GM19372 (cell line): ENCODE data around the gene THEM5.

ENCODE experiments used
- ATAC-seq: cut with Tn5 transposase; IDR thresholded peaks from one replicate; pipeline ENCODE4 v1.9.1; 2021; ENCODE audit warnings: mild to moderate bottlenecking, low read depth, moderate library complexity; ENCODE audit not compliant: unreplicated experiment

Gene THEM5

DNA sequence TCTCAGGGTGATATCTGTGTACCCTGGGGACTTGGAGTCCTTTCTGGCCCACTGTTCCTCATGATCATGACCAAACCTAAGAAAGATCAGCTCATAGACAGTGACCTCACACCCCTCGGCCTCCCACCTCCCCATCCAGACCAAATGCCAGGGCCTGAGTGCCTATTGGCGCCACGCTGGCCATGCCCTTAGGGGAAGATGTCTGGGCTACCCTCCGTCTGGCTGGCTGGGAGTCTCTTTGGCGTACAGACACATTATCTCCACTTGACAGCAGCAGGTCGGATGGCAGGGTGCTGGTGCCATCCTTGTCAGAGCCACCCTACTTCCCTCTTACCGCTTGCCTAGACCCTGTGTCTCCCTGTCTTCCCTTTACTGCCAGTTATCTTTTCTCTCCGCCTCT, 30.3 kb downstream of the THEM5 start:
- ATAC-seq = no peak

DNA sequence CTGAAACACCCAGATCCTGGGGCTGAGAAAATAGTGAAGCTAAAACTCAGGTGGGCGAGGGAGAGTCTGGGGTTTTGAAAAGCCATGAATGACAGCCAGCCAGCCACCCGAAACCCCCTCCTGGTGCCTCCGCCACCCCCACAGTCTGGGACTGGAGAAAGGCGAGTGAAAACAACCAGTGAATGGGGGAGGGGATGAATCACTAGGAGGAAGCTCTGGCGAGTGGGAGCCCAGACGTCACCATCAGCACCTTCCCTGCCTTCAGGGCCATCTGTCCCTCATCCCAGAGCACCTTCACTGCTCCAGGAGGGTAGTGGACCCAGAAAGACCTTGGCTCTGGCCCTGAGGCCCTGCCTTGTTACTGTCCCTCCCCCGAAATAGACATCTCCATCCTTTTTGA, 31.1 kb downstream of the THEM5 start:
- no peak for ATAC-seq

DNA sequence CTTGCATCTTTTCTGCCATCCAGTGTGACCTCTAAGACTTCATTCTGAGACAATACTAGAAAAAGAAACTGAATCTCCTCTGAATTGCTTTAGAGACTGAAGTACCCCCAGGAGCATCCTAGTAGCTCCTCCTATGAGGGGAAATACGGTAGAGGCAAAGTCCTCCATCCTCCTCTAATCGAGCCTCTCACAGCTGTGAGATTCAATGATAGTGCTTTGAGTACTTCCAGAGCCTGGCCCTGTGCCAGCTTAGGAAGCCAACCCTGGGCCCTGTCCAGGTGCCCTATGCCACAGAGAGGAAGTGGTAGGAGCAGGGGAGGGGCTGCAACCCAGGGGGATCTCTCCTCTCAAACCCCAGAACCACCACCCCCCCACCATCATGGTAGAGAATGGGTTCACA, 32.6 kb downstream of the THEM5 start:
- ATAC-seq = no peak

DNA sequence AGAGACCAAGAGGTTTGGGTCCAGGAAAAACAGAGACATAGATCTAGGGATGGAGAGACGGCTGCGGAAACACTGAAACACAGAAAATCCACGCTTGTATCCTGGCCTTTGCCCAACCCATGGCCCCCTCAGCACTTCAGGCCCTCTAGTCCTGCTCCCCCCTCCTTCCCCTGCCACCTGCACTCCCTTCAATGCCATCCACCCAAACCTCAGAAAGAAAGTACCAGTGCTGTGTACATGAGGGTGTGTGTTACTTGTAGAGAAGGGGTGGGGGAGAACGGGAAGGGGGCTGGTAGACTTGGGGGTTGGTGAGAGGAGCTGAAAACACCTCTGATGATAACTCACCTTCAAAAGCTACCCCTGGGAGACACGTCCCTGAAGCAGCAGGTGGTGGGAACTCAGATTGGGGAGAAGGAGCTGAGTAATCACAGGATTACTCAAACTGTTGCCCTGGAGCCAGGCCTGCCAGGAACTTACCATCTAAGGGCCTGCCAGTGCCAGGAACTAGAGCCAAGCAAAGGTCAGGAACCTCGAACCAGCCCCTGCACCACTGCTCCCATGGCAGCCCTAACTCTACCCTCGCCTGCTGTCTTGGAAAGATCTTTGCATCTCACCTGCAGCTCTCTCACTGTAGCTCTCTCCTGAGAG, 33.4 kb downstream of the THEM5 start:
- ATAC-seq = no peak

DNA sequence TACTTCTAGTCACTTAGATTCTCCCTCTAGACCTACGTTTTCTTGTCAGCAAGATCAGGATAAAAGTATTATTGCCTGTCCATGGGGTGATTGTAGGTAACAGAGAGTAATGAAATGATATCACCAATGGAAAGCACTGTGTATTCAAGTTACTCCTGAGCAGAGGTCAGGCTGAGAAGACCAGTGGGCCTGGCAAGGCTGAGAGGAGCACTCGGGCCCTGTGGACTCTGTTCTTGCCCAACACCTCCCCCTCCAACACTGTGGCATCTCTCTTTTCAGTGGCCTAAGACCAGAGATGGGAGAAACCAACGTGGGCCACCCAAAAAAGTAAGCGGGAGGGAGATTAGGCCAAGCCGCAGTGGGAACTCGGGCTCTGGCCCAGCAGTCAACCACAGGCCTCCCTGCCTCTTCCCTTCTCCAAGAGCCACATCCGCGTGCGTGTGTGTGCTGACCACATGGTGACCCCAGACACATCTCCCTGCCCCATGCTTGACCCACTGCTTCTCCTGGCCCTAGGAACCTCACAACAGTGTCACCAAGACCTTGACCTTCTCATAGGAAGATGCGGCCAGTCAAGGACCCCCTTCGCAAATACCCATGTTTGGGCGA, 34.2 kb downstream of the THEM5 start:
- ATAC-seq = no peak

DNA sequence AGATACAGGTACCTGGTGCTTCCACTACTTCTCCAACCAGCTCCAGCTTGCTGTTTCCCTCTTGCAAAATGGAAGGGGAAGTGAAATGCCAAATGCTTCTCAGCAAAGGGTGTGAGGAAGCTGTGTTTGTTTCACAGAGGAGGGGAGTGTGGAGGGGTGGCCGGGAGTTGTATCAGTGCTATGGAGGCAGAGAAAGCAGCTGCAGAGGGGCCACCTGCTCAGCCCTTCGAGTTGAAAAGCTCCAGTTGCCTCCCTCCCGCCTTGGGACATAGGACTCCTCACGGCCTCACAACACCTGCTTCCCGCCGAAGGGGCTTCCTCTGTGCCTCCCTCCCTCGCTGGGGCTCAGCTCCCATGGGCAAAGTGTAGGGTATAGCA, 36.2 kb downstream of the THEM5 start:
- no peak for ATAC-seq

DNA sequence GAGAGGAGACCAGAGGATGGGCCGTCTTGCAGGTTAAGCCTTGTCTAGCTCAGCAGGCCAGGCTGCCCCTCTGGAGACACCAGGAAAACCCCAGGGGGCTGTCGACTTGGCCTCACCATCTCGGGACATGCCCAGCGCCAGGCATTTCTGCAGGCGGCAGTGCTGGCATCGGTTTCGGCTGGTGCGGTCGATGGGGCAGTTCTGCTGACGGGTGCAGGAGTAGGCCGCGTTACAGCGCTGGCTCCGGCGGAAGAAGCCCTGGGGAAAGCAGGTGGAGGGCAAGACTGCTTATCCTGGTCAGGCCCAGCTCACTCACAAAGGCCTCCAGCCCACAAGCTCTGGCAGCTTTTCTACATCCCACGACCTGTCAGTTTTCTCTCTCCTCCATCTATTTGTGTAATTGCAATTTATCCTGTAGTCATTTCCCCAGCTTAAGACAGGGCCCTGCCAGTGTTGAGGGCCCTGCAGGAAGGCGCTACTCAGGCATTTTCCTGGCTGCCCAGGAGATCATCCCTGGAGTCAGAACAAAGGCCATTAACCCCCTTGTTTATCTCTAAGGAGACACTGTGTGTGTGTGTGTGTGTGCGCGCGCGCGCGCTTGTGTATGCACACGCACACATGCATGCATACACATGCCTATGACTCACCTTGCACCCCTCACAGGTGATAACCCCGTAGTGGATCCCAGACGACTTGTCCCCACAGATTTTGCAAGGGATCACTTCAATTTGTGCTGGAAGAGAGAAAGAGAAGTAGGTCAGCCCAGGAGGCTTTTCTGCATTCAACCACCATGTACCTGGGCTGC, 36.8 kb downstream of the THEM5 start:
- ATAC-seq = no peak

DNA sequence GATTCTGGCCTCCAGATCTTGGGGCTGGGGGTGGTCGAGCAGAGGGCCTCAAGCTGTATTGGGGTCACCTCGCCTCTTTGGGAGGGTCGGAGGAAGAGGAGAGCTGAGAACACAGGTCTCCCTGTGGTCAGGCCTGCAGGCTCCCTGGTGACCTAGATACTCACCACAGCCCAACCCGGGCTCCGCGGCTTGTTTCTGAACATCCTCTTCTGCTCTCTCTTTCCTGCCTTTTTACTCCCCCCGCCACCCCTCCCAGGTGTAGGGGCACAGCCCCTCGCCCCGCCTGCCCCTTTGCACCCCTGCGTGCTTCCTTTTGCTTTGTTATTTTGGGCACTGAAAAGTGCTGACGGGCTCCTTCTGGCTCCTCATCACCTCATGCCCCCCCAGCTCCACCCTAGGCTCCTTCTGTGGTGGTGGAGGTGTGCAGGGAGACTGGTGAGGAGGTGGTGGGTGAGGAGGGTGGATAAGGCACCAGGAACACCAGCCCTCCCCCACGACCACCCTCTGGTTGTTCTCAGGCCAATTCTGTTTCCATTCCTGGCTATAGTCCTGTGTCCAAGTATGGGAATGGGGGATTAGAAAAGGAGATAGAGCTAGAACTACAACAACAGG, 37.7 kb downstream of the THEM5 start:
- no peak for ATAC-seq

DNA sequence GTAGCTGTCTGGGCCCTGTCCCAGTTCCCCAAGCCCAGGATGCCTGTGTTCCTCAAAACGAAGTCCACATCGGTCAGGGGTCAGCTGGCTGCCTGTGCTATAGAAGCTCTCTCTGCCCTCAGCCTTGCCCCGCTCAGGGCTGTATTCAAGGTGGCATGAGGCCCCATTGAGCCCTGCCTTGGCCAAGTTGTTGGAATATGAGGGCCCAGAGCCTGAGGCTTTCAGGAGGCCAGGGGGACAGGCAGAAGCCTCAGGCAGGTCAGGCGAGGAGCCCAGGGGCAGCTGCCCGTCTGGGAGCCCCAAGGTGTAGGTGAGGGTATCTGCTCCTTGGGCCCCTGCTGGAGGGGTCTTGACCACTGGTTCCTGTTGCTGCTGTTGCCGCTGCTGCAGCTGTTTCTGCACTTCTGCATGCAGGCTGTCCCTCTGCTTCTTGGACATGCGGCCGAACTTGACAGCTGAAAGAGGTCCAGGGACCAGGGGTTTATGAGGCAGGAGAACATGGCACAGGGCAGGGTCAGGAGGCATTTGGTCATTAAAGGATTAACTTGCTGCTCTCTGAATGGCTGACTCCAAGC, 38.5 kb downstream of the THEM5 start:
- ATAC-seq = no peak

DNA sequence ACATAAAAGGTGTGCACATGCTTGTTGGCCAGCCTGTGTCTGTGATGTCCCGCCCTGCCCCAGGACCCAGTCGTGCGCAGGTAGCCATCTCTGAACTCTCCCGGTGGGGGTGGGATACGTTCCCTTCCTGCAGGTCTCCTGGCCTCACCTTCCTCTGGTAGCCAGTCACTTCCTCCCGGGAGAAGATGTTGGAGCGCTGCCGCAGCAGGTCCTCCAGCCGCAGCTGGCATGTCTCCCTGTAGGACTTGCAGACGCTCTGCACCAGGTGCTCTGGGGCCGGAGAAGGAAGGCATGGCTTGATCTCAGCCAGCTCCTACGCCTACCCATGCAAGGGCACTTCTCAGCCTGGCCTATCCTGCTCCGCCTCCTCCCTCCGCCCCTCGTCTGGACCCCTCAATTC, 39.1 kb downstream of the THEM5 start:
- ATAC-seq = no peak

DNA sequence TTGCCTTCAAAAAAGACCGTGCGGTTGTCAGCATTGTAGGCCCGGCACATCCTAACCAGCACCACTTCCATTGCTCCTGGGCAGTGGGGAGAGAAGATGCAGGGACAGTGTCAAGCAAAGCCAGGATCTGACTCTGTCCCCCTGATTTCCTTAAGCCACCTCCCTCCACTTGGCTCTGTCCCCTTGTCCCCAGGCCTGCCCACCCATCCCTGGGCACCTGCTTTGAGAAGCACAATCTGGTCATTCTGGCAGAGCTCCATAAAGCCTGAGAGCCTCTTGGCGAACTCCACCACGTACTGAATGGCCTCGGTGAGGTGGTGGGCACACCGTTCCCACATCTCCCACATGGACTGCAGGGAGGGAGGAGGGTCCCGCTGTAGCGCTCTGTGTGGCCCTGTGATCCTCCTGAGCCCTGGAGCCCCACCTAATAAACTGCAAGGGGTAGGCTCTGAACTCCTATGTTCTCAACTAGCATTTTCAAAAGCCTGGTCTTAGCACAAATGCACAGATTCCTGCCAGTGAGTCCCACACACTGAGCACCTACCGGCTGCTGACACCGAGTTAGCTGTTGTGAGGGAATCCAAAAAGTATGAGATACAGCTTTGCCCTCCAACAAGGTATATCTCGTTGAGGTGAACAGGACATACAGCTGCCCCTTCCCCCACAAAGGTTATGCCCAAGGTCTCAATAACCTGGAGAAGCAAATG, 40.1 kb downstream of the THEM5 start:
- no peak for ATAC-seq

DNA sequence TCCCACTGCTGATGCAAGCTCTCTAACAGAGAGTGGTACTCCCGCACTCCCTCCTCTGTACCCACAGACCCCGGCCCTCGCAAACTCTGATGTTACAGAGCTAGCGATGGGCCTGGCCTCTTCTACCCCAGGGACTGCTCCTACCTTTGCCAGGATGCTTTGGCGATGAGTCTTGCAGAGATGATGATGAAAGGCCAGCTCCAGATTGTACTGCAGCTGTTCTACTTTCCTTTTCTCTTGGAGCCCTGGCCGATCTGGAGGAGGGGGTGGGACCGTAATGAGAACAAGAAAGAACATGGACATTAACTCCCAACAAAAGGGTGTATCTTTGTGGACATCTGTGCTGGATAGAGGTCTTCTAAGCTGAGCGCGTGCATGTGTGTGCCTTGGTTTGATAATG, 42.3 kb downstream of the THEM5 start:
- no peak for ATAC-seq

DNA sequence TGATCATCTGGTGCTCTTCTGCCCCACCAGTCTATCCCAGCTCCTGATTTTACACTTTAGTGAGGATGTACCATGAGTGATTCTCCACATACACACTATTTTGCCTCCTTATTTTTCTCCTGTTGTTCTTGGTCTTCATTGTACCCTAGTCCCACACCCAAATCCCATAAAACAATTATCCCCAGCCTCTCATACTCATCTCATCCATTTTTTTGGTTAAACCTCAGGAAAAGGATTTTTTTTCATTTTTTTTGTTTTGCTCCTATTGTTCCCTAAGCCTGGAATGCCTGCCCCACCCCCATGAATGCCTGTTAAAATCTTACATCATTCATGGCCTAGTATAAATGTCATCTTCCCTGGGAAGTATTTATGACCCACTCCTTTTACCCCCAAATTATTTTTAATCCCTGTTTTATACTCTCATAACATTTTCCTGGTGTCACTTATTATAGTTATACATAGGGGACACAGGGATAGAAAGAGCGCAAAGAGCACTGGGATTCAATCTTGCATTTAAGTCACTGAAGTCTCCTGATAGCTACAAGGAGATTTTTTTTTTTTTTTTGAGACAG, 43.4 kb downstream of the THEM5 start:
- ATAC-seq = no peak

DNA sequence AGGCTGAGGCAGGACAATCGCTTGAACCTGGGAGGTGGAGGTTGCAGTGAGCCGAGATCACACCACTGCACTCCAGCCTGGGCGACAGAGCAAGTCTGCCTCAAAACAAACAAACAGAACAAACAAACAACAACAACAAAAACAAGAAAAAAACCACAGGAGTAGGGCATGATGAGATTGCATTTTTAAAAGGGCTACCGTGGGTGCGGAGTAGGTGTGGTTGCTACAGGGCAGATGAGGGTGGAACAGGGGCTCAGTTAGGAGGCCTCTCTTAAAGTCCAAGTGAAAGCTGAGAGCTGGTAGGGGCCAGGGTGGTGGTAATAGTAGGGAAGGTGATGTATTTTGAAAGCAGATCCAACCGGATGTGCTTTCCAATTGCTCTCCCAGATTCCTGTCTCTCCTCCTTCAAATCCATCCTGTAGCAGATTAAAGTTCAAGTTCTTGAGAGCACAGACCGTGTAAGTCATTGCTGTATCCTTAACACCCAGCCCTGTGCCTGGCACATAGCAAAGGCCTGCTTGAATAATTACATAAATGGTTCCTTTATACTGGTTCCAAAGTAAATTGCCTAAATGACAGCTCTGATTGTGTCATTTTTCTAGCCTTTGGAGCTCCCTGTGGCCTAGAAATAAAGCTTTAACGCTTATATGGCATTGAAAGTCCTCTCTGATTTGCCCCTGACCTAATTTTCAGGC, 44.1 kb downstream of the THEM5 start:
- ATAC-seq = no peak

DNA sequence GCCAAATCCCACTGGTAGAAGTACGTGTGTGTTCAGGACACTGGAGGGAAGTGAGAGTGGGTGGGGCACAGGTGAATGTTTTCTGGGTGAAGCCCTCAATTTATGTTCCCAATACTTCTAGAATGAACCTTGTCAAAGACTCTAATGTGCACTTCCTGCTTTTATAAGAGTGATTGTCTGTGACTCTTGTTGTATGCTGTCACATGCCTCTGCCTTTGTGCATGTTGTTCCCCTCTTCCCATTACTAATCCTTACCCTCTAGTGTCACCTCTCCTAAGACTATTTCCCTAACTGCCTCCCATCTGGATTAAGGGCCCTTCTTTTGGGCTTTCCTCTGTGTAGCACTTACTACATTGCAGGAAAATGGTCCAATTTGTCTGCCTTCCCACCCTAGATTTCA, 45.7 kb downstream of the THEM5 start:
- no peak for ATAC-seq

DNA sequence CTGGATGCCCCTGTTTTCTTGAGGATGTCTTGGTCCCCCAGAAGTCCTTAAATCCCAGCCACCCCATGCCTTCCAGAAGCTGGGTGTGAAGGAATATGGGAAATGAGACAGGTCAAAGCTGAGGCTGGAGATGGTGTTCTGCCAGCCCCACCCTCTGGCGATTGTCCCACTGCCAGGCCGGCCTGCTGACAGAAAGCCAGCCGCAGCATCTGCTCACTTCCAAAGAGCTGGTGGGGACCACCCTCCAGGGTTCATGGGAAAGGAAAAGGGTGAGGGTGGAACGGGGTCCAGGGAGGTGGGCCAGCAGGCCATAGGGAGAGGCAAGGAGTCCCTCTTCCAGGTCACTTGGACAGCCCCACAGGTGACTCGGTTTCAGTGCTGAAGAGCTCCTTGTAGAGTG, 46.4 kb downstream of the THEM5 start:
- ATAC-seq = no peak

DNA sequence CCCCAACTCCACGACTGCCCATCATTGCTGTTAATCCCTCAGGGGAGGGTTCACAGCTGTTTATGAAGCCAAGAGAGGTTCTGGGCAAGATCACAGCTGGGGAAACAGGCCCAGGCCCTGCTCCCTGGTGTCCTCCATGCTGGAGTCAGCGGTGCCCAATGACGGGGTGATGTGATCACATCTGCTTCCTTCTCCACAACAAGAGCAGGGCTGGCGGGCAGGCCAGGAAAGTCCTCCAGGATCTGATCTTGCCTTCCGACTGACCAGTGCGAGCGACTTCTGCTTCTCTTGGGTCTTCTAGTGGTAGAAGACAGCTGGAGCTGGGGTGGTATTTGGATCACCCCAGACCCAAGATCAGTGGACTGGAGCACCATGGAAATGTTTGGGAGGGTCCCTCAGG, 47.3 kb downstream of the THEM5 start:
- no peak for ATAC-seq

DNA sequence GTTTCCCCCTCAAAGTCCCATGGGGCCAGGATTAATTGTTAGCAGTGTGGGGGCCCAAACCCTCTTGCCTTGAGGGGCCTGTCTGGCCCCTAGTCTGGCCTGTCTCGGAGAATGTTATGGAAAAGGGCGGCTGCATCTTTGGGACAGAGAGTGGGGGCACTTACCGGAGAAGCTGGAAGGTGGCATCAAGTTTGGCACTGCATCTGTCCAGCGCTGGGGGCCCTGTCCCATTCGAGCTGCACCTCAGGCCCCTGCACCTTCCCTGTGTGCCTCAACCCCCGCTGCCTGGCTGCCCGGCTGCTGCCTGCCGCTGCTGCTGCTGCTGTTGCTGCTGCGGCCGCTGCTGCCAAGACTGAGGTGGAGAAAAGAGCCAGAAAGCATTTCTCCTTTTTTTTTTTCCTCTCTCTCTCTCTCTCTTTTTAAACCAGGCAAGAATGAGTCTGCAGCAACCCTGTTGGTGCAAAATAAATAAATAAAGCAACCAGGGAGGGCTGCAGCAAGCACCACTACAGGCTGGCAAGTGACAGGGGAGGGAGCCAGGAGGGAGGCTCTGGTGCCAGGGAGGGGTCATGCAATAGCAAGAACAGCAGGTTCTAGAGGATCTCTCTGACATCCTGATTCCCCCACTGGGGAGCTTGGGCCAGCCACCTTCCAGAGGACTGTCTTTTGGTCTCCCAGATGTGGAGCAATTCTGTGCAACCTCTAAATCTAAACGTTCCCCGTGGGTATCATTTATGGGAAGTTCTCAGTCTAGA, 48.3 kb downstream of the THEM5 start, which contains the start of gene LINGO4:
LINGO4 (minus strand) TSS at position 354 of the 755 bp plus-strand sequence. CDS start 2,715 bp downstream, outside the sequence.
- no peak for ATAC-seq

DNA sequence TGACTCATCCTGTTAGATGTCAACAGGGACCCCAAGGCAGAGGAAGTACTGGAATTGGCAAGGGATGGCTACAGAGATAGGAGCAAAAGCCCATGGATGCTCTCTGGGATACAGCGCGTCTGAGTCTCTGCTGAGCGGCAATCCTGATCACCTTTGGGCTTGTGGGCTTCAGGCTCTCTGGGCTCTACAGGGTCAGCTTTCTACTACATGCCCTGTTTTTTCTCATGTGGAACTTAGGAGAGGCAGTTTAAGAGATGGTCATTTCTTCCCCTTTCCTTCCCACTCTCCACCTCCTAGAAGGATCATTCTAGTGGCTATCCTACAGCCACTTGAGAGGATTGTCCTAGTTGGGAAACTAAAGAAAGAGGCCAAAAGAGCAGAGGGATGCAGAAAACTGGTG, 49.6 kb downstream of the THEM5 start:
- no peak for ATAC-seq
